H1 (cell line): ENCODE measurements around the gene OR11A1. TPM values are rescaled to one million over a fixed set of nuclear protein-coding genes. Genes with fewer than 3 reads are reported as not detected.

ENCODE experiments used
- CTCF ChIA-PET: fragments of 300-600 bp; sonication (Branson Sonifier 250); formaldehyde crosslinking; loops from one replicate; lab custom pipeline; 2021; ENCODE audit not compliant: partially characterized antibody; lab: Charles Lee
- POLR2A ChIA-PET: fragments of 300-600 bp; sonication (Branson Sonifier 250); formaldehyde crosslinking; loops from one replicate; lab custom pipeline; 2021; ENCODE audit warnings: inconsistent platforms; ENCODE audit not compliant: partially characterized antibody; lab: Charles Lee
- DNase-seq, 2 experiments: peaks; one replicate each; pipeline versions ENCODE4 v3.0.0 to v3.0.0-alpha.2; 2010 to 2022; ENCODE audit warnings: low spot score in 2 of 2, low read depth in 1 of 2, mixed read lengths in 1 of 2
- FAIRE-seq: peaks from 2 replicates; lab custom pipeline; 2011; peaks lifted over from hg19 to GRCh38; lab: Jason Lieb, UNC
- H2AFZ ChIP-seq: 2 replicates; pipeline ENCODE4 v1.8.1; 2012; ENCODE audit warnings: low read length, inconsistent platforms
- H2AK5ac ChIP-seq: 2 replicates; pipeline ENCODE4 v1.6.1; 2013; ENCODE audit warnings: low read depth, low read length
- H2BK120ac ChIP-seq: replicated peaks from 2 replicates; pipeline ENCODE3; 2013; ENCODE audit warnings: low read depth, low read length, inconsistent platforms
- H2BK12ac ChIP-seq: 2 replicates; pipeline ENCODE4 v1.6.1; 2013; ENCODE audit warnings: low read depth, low read length
- H2BK15ac ChIP-seq: 2 replicates; pipeline ENCODE4 v1.6.1; 2013; ENCODE audit warnings: low read length
- H2BK20ac ChIP-seq: 2 replicates; pipeline ENCODE4 v1.6.1; 2013; ENCODE audit warnings: low read length
- H2BK5ac ChIP-seq: 2 replicates; pipeline ENCODE4 v1.6.1; 2013; ENCODE audit warnings: low read depth, low read length
- H3K14ac ChIP-seq: 2 replicates; pipeline ENCODE4 v1.6.1; 2013; ENCODE audit warnings: inconsistent platforms; ENCODE audit not compliant: insufficient read length
- H3K18ac ChIP-seq: 2 replicates; pipeline ENCODE4 v1.6.1; 2013; ENCODE audit warnings: low read length; ENCODE audit errors: extremely low read depth
- H3K23ac ChIP-seq: 2 replicates; pipeline ENCODE4 v1.6.1; 2013; ENCODE audit warnings: inconsistent platforms; ENCODE audit not compliant: insufficient read length
- H3K23me2 ChIP-seq: 2 replicates; pipeline ENCODE4 v1.6.1; 2013; ENCODE audit warnings: low read depth, low read length
- H3K27ac ChIP-seq: 2 replicates; pipeline ENCODE4 v1.6.1; 2011; ENCODE audit warnings: low read depth, low read length, inconsistent platforms
- H3K27me3 ChIP-seq, 4 experiments: replicated peaks in 1 of 4; 1 replicate in 1 of 4; 2 replicates in 3 of 4; pipeline versions ENCODE4 v1.6.1 to v1.8.1; 2011 to 2013; ENCODE audit warnings: low read length in 3 of 4, mild to moderate bottlenecking in 3 of 4, inconsistent platforms in 2 of 4, mixed read lengths in 2 of 4, moderate library complexity in 1 of 4; ENCODE audit not compliant: control insufficient read depth in 3 of 4, insufficient read depth in 3 of 4; ENCODE audit errors: extremely low read depth in 1 of 4
- H3K36me3 ChIP-seq, 4 experiments: 2 replicates each; pipeline versions ENCODE4 v1.6.1 to v1.8.1; 2011 to 2013; ENCODE audit warnings: mild to moderate bottlenecking in 4 of 4, low read length in 3 of 4, moderate library complexity in 2 of 4, control low read depth in 1 of 4, inconsistent platforms in 1 of 4; ENCODE audit not compliant: insufficient read depth in 4 of 4, control insufficient read depth in 2 of 4
- H3K4ac ChIP-seq: replicated peaks from 2 replicates; pipeline ENCODE3; 2013; ENCODE audit warnings: low read length, low read depth, mixed read lengths, inconsistent platforms; ENCODE audit not compliant: insufficient read length
- H3K4me1 ChIP-seq, 4 experiments: replicated peaks in 1 of 4; 1 replicate in 1 of 4; 2 replicates in 3 of 4; pipeline versions ENCODE4 v1.6.1 to v1.8.1; 2011 to 2013; ENCODE audit warnings: low read length in 3 of 4, inconsistent platforms in 2 of 4, mixed read lengths in 1 of 4; ENCODE audit not compliant: insufficient read depth in 4 of 4, control insufficient read depth in 3 of 4
- H3K4me2 ChIP-seq, 2 experiments: 2 replicates each; pipeline versions ENCODE4 v1.6.1 to v1.8.1; 2011 to 2013; ENCODE audit warnings: low read depth in 2 of 2, low read length in 2 of 2, control low read depth in 1 of 2, inconsistent platforms in 1 of 2, mild to moderate bottlenecking in 1 of 2; ENCODE audit not compliant: insufficient read depth in 1 of 2
- H3K4me3 ChIP-seq, 4 experiments: fragments of 200-600, 300-600 bp in 1 of 4; sonication (generic), shearing (Covaris generic), sonication (Bioruptor Twin) in 1 of 4; 2 replicates each; pipeline versions ENCODE4 v1.5.1 to v1.8.1; 2011 to 2016; ENCODE audit warnings: low read length in 4 of 4, low read depth in 3 of 4, control low read depth in 2 of 4, inconsistent platforms in 2 of 4, mild to moderate bottlenecking in 2 of 4, mixed read lengths in 1 of 4, moderate library complexity in 1 of 4; ENCODE audit not compliant: insufficient read depth in 2 of 4; ENCODE audit errors: extremely low read depth in 1 of 4
- H3K56ac ChIP-seq: replicated peaks from 2 replicates; pipeline ENCODE3; 2013; ENCODE audit warnings: low read depth, mild to moderate bottlenecking, mixed read lengths, low read length, inconsistent platforms; ENCODE audit not compliant: insufficient read length
- H3K79me1 ChIP-seq: 2 replicates; pipeline ENCODE4 v1.6.1; 2013; ENCODE audit warnings: low read depth, low read length, control low read depth
- H3K79me2 ChIP-seq, 2 experiments: 2 replicates each; pipeline versions ENCODE4 v1.6.1 to v1.8.1; 2012 to 2013; ENCODE audit warnings: low read length in 2 of 2, mild to moderate bottlenecking in 2 of 2, inconsistent platforms in 1 of 2; ENCODE audit not compliant: insufficient read depth in 2 of 2, control insufficient read depth in 1 of 2
- H3K9ac ChIP-seq, 4 experiments: replicated peaks in 1 of 4; 1 replicate in 1 of 4; 2 replicates in 3 of 4; pipeline versions ENCODE4 v1.6.1 to v1.8.1; 2011 to 2013; ENCODE audit warnings: low read depth in 3 of 4, low read length in 3 of 4, control low read depth in 2 of 4, mild to moderate bottlenecking in 2 of 4, moderate library complexity in 2 of 4, inconsistent platforms in 1 of 4; ENCODE audit errors: extremely low read depth in 1 of 4
- H3K9me3 ChIP-seq, 2 experiments: 2 replicates each; pipeline versions ENCODE4 v1.6.1 to v1.8.1; 2012 to 2013; ENCODE audit warnings: mild to moderate bottlenecking in 2 of 2, moderate library complexity in 2 of 2, control low read depth in 1 of 2, inconsistent platforms in 1 of 2, low read depth in 1 of 2, low read length in 1 of 2, mixed read lengths in 1 of 2; ENCODE audit not compliant: insufficient read depth in 2 of 2
- H4K20me1 ChIP-seq, 2 experiments: replicated peaks in 1 of 2; 2 replicates each; pipeline versions ENCODE3 to v1.8.1; 2011 to 2013; ENCODE audit warnings: inconsistent platforms in 2 of 2, low read length in 2 of 2, mild to moderate bottlenecking in 1 of 2; ENCODE audit not compliant: insufficient read depth in 2 of 2, control insufficient read depth in 1 of 2
- H4K5ac ChIP-seq: 2 replicates; pipeline ENCODE4 v1.6.1; 2013; ENCODE audit warnings: low read length, low read depth, mixed read lengths, inconsistent platforms; ENCODE audit not compliant: insufficient read length
- H4K8ac ChIP-seq: 2 replicates; pipeline ENCODE4 v1.8.0; 2013; ENCODE audit warnings: mild to moderate bottlenecking, moderate library complexity, low read length, inconsistent platforms; ENCODE audit not compliant: insufficient read depth; ENCODE audit errors: extremely low read depth
- H4K91ac ChIP-seq: replicated peaks from 2 replicates; pipeline ENCODE3; 2013; ENCODE audit warnings: low read length, mixed read lengths, inconsistent platforms; ENCODE audit not compliant: insufficient read length
- GABPA ChIP-seq: IDR thresholded peaks from 2 replicates; pipeline ENCODE4 v1.6.1; 2011; ENCODE audit warnings: mild to moderate bottlenecking, low read length, moderate library complexity, borderline replicate concordance; ENCODE audit not compliant: insufficient read depth
- RXRA ChIP-seq: IDR thresholded peaks from 2 replicates; pipeline ENCODE4 v1.6.1; 2011; ENCODE audit warnings: low read depth, mild to moderate bottlenecking, low read length, moderate library complexity; ENCODE audit not compliant: insufficient read depth
- SIX5 ChIP-seq: IDR thresholded peaks from 2 replicates; pipeline ENCODE4 v1.6.1; 2011; ENCODE audit warnings: mild to moderate bottlenecking, low read depth, low read length
- SUZ12 ChIP-seq: fragments of 200-600 bp; sonication (generic); IDR thresholded peaks from 2 replicates; pipeline ENCODE4 v1.6.1; 2012; ENCODE audit warnings: mild to moderate bottlenecking, inconsistent platforms, low read length, moderate library complexity, mixed read lengths
- USF2 ChIP-seq: IDR thresholded peaks from 2 replicates; pipeline ENCODE4 v1.6.1; 2011; ENCODE audit warnings: low read length, improper control_type of control experiment
- WGBS, 2 experiments: shearing (Covaris generic) in 1 of 2; methylation state at CpG; one replicate each; pipeline versions ENCODE4 v1.1.6 to v1.1.7; 2013 to 2015; ENCODE audit warnings: low lambda C conversion rate in 2 of 2, mixed read lengths in 2 of 2, inconsistent platforms in 1 of 2, low coverage in 1 of 2, missing lambda C conversion rate in 1 of 2; ENCODE audit not compliant: insufficient replicate concordance in 2 of 2, insufficient coverage in 1 of 2, insufficient read length in 1 of 2; ENCODE audit errors: extremely low coverage in 1 of 2, missing lambda C conversion rate in 1 of 2; 5-methylcytosine and 5-hydroxymethylcytosine counted together
- polyA plus RNA-seq, 7 experiments: library from polyadenylated mRNA; depleted of rRNA in 3 of 7; stranded (reverse) in 5 of 7; unstranded in 2 of 7; fragments of >200 nt in 5 of 7; fragments of 200-250 nt in 2 of 7; gene quantifications; 1 replicate in 5 of 7; 2 replicates in 1 of 7; 4 replicates in 1 of 7; pipeline versions ENCODE4 v1.2.1 to v1.2.3, GENCODE V29; 2011 to 2013; ENCODE audit warnings: missing spikeins in 2 of 7, mixed read lengths in 2 of 7
- total RNA-seq: library from RNA; stranded (reverse); fragmentation: NEBNext Ultra II Directional; extraction: Animal tissue kit (Norgen Biotek cat#: 25700); gene quantifications from 2 replicates; pipeline ENCODE4 v1.2.1, GENCODE V29; 2021

Gene OR11A1
- total and polyA plus RNA-seq, 2 of the 8 experiments (the other 6 are each of a cell fraction or from before 2014, with no cell fraction given): not detected

- no peak overlapping the region for H2AFZ ChIP-seq
- H4K91ac ChIP-seq: no peak overlapping the region
- H3K27me3 ChIP-seq: no peaks in the 10 kb centered on the region
- no peak overlapping the region for H3K27ac ChIP-seq
- H3K23ac ChIP-seq: no peak overlapping the region
- no peak overlapping the region for H3K14ac ChIP-seq
- ChIA-PET POLR2A (no interaction called here), CTCF (interaction anchor here (1.4 kb wide), 1 partner anchor 98 kb away, joined by 3 read pairs; no protein-coding TSS in a partner anchor)
- no peak overlapping the region for H3K4me2 ChIP-seq
- H4K20me1 ChIP-seq: no peaks in the 10 kb centered on the region
- H2AK5ac ChIP-seq: no peak overlapping the region
- no peak overlapping the region for H4K8ac ChIP-seq
- no peaks in the 10 kb centered on the region for H3K79me2 ChIP-seq
- no peaks in the 10 kb centered on the region for H3K23me2 ChIP-seq
- no peak overlapping the region for H4K5ac ChIP-seq
- H3K4me3 ChIP-seq: no peak overlapping the region
- H3K9me3 ChIP-seq: no peaks in the 10 kb centered on the region
- no peak overlapping the region for H2BK12ac ChIP-seq
- no peak overlapping the region for H2BK5ac ChIP-seq
- H3K56ac ChIP-seq: no peak overlapping the region
- H2BK120ac ChIP-seq: no peak overlapping the region
- H2BK15ac ChIP-seq: no peak overlapping the region
- H2BK20ac ChIP-seq: no peak overlapping the region
- 88% methylated on average over 4 of the region's 4 CpGs; no CpG with 5 or more reads in 1 of the 2 experiments for WGBS, 2 experiments
- H3K9ac ChIP-seq: no peak overlapping the region
- H3K36me3 ChIP-seq: no peaks in the 10 kb centered on the region
- H3K79me1 ChIP-seq: no peaks in the 10 kb centered on the region
- FAIRE-seq: no peak
- no peak overlapping the region for H3K4ac ChIP-seq
- TF ChIP-seq USF2: no peak
- TF ChIP-seq SUZ12: no peak
- TF ChIP-seq RXRA: no peak
- TF ChIP-seq GABPA: no peak
- TF ChIP-seq SIX5: no peak
- H3K18ac ChIP-seq: no peak overlapping the region
- peak in 1 of 2 experiments; percentile 2 for DNase-seq
- H3K4me1 ChIP-seq: no peaks in the 10 kb centered on the region
These were observed 34.7 kb upstream of the OR11A1 start for GRCh38 chr6:29491574-29491973.
